Breast epithelium (tissue), 3 donors: ENCODE results near the gene CNDP1.

Experiments
- POLR2A ChIP-seq: fragments of 450-650 bp; IDR thresholded peaks from one replicate; pipeline ENCODE4 v1.6.1; 2016; ENCODE audit warnings: antibody characterized with exemption, mild to moderate bottlenecking, moderate library complexity
- TF ChIP-seq, protein P1 (sequence below), 3 donors: fragments of 450-650 bp; IDR thresholded peaks; one replicate each; pipeline ENCODE4 v1.5.1; 2016 to 2017; ENCODE audit warnings: antibody characterized with exemption in 3 of 3, mild to moderate bottlenecking in 3 of 3, moderate library complexity in 3 of 3

DNA sequence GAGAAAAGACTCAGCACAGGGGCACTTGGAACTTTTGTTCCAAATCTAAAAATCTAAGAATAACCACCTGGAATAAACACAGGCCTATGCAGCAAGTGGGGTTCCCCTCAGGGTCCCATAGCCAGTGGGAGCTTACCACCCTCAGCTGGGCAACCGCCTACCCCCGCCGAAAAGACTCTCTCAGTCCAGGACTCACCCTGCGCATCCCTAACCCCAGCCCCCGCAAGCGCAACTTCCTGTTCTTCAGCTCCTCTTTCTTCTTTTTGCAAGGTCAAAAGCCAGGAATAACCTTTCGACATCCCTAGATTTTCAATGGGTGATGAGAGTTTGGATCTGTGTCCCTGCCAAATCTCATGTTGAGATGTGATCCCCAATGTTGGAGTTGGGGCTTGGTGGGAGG is 13.6 kb downstream of the CNDP1 start:
- TF ChIP-seq, protein P1, sequence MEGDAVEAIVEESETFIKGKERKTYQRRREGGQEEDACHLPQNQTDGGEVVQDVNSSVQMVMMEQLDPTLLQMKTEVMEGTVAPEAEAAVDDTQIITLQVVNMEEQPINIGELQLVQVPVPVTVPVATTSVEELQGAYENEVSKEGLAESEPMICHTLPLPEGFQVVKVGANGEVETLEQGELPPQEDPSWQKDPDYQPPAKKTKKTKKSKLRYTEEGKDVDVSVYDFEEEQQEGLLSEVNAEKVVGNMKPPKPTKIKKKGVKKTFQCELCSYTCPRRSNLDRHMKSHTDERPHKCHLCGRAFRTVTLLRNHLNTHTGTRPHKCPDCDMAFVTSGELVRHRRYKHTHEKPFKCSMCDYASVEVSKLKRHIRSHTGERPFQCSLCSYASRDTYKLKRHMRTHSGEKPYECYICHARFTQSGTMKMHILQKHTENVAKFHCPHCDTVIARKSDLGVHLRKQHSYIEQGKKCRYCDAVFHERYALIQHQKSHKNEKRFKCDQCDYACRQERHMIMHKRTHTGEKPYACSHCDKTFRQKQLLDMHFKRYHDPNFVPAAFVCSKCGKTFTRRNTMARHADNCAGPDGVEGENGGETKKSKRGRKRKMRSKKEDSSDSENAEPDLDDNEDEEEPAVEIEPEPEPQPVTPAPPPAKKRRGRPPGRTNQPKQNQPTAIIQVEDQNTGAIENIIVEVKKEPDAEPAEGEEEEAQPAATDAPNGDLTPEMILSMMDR (IDR thresholded peaks at IDR 0.05) = no peak
- TF ChIP-seq POLR2A = no peak
